CD4-positive, alpha-beta T cell treated with Interleukin-15 for 1 hour (primary cell): ENCODE results near the gene ITPRIP.

Source experiments
- DNase-seq: peaks from one replicate; pipeline ENCODE4 v3.0.0-alpha.2; 2020

Gene ITPRIP, protein sequence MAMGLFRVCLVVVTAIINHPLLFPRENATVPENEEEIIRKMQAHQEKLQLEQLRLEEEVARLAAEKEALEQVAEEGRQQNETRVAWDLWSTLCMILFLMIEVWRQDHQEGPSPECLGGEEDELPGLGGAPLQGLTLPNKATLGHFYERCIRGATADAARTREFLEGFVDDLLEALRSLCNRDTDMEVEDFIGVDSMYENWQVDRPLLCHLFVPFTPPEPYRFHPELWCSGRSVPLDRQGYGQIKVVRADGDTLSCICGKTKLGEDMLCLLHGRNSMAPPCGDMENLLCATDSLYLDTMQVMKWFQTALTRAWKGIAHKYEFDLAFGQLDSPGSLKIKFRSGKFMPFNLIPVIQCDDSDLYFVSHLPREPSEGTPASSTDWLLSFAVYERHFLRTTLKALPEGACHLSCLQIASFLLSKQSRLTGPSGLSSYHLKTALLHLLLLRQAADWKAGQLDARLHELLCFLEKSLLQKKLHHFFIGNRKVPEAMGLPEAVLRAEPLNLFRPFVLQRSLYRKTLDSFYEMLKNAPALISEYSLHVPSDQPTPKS

DNA sequence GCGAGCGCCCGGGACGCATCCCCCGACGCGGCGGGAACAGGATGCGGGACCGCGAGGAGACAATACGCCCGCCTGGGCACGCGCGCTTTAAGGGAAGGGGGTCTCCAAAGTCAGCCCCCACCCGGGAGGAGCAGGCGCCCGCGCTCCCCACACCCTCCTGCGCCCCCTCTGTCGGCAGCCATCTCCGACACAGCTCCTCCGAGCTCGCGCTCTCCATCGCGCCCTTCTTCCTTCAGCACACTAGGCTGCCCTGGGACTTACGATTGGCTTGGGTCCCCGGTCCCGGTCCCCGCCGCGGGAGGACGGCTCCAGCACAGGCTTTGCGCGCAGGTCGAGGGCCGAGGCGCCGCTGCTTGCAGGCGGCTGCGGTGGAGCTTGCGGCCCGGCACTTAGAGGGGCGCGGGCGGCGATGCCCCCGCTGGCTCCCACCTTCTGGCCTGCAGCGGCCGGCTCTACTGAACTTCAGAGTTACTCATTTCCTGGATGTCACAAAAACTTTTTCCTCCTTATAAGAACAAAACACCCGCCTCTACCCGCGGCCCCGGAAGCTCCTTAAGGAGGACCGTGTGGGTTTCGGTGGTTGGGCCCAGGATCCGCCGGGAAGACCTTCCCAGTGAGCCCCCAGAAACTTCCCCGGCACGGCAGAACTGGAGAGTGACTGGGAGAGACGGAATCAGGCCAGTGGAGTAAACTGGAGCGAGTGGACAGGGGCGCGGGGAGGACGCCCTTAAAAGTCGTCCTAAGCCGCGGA, at the start of gene ITPRIP:
Gene ITPRIP (minus strand): TSS at position 481 of the 751 bp plus-strand sequence. CDS start 22,414 bp downstream, outside the sequence.
- peak; percentile 75 for DNase-seq

DNA sequence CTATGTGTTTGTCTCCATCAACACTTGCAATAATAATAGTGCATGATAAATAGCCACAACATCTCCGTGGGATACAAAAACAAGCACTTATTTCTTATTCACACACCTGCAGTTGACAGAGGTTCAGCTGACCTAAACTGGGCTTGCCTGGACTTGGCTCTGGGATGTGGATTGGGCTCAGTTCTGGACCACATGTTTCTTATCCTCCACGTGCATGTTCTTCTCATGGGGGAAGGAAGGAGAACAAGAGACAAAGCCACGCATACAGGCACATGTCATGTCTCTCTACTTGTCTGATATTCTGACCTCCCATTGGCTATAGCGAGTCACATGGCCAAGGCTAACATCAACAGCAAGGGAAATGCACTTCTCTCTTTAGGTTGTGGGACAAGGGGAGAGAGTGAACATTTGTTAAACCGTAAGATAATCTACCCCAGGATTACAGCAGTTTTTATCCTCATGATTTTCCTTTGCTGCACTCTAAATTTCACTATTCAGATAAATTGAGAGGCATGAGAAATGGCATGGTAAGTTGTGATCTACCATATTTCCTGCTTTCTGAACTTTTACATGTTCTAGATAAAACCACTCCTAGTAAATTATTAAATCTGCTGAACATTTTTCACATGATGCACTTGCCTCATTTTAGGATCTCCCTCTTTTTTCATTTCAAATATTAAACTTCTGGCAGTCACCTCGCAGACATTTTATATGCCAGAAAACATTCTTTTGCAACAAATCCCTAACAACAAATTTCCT, 49.0 kb upstream of the ITPRIP start:
- no peak for DNase-seq

DNA sequence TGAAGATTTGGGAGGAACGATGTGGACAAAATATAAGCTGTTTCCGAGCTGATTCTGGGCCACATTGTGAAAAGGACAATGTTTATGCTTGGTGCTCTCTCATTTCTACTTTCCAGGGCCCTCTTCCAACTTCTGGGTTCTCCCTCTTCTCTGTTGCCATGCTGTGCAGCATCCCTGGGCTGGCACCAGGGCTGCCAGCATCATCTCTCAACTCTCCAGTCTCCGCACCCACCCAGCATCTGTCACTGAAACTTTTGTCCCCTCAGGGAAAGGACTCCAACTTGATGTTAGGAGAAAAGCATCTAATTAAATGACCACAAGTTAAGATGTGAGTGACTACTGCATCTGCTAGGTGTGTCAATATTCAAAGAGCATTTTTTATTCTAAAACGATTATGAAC, 42.1 kb upstream of the ITPRIP start:
- DNase-seq = no peak

DNA sequence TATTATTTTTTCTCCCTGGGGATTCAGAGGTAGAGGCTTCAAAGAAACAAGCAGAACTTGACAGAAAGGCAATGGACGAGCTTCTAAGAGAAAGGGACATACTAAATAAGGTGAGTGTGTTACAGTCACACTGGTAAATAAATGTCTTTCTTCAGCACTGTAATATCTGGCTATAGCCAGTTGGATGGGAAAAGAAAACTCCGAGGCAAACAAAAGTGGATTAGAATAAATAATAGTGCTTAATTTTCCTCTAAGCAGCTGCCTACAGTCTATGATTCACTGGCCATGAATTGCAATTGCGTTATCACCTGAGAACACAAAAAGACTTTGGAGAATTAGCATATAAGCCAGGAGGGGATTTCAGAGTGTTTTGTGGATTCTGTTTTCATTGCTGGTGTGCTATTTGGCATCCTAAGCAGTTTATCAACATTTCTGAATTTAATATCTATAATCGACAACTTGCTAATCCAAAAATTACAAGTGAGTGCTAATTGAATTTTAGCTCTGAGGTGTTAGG, 38.6 kb upstream of the ITPRIP start:
- no peak for DNase-seq

DNA sequence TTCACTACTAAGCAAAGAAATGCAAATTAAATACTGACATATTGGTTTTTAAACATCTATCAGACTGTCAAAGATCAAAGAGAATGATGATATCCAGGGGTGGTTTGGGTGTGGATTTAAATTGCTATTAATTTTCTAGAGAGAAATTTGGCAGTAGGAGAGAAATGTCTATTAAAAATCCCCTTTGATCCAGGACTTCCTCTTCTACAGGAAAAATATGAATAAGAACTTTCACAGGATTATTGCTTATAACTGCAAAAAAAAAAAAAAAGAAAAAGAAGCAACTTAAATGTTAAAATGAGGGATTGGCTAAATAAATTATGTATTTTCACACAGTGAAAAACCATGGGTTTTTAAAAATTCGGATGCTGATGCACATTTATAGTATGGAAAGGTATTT, 36.3 kb upstream of the ITPRIP start:
- no peak for DNase-seq

DNA sequence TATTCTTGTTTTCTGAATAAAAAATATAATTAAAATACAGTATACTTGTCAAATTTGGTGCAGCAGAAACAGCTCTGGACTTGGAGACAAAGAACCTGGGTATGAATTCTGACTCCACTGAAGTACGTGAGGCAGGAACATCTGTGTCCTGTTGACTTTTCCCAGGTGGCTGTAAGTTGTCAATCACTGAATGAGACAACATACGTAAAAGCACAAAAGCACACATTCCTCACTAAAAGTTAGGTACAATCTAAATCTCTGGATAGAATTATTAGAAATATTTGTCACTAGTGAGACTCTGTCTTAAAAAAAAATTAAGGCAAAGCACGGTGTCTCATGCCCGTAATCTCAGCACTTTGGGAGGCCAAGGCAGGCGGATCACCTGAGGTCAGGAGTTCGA, 33.5 kb upstream of the ITPRIP start:
- DNase-seq = no peak

DNA sequence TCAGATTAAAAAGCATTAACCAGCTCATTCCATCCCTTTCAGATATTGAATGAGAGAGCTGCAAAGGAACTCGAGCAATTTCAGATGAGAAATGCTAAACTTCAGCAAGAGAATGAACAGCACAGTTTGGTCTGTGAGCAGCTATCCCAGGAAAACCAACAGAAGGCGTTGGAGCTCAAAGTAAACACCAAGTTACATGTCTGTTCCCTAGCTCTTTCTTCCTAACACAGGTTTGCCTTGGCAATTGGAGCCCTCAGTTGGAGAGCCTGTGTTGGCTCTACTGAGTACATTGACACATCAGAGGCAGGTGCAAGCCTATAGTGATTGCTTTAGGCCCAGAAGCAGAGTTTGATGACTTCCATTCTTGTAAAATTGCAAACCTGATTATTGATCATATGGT, 30.1 kb upstream of the ITPRIP start:
- DNase-seq = no peak

DNA sequence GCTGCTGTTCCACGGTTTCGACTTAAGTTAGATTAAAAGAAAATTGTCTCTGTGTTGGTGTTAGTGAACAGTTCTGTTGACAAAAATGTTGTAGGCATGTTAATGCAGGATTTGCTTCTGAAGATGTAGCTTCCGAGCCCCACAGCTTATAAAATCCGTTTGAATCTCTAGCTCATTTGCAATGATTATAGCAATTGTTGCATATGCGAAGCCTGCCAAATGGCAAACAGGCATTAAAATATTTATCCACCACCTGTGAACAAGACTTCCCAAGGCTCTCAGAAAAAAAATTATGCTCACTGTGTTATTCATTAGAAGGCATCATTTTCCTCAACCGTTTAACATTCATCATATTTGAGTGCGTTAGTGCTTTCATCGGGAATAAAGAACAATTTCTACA, 29.6 kb upstream of the ITPRIP start:
- DNase-seq = no peak

DNA sequence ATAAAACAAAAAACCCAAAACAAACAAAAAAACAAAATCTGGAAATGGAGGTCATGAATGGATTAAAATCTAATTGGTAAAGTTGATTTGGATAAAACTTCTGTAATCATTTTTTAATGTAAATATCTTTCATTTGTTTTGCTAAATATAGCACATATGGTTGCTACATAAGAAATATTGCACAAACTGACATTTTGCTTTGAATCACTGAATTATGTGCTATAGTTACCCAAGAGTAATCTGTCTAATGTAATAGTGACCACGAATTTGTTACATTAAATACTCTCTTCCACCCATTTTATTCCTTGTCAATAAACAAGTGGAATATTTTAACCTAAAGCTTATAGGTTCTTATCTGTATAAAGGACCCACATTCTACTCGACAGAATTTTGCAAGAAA, 21.5 kb upstream of the ITPRIP start:
- DNase-seq = no peak

DNA sequence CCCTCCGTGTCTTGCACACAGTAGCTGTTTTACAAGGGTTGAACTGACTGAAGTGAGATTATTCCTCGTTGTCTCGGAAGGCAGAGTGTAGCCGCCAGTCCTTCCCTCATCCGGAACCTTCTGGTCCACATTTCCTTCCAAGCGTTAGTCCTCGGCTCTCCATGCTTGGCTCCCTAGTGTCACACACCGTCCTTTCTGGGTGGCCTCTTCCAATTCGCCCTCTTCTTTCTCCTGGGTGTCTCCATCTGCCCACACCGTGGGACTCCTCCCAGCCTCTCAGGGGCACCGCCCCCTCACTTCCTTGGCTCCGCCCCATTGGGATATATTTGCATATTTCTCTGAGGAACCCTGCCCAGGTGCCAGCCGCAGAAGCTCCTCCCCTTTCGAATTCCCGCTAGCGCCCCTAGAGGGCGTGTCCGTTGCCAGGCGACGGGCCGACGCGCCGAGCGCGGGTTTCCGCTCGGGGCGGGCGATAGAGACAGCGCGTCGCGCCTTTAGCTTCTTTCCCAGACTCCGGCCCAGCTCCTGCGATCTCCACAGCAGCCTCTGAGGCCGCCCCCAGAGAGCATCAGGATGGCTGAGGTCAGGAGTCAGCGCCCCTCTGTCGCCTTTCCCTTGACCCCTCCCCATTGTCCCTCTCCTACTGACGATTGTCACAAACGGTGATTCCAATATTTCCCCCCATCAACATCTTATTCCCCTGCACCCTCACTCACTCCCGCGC, 15.2 kb upstream of the ITPRIP start, which contains the start of gene CFAP58:
Gene CFAP58 (plus strand): TSS at position 509 of the 724 bp plus-strand sequence. CDS start 65 bp downstream, at position 574.
- peak; percentile 93 for DNase-seq

DNA sequence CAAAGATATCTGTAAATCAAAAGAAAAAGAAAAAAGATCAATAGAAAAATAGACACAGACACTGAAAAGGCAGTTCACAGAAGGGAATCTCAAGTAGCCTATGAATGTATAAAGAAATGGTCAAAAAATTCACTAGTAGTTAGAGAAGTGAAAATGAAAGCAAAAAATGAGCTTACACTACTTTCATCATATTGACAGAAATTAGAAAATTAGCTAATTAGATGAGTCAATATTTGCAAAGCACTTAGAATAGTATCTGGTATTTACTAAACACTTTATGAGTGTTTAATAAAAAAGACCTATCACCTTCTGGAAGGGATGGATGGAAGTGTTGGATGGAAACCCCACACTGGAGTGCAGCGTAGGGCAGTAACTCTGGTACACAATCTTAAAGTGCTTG, 13.7 kb upstream of the ITPRIP start:
- no peak for DNase-seq

DNA sequence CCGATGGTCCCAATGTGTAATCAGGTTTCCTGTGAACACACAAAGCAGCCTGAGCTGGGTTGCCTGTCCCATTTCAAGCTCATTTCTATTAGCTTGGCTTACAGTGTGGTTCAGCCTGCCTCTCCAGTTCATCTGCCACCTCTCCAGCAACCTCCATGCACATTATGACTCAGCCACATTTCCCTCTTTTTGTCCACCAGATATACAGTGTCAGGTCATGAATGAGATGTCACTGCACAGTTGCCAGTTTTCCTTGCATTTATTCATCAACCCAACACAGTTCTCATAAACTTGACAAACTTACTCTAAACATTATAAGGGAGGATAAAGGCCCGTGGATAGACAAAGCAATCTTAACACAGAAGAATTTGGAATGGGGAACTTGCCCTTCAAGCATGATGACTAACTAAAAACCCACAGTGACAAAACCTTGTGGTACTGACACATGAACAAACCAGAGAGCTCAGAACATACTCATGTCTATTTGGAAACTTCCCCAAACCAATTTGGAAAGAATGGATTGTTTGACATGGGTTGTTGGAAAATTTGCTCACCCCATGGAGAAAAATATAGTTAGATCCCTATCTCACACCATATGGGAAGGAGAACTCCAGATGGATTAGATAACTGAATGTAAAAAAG, 12.9 kb upstream of the ITPRIP start:
- DNase-seq = no peak

DNA sequence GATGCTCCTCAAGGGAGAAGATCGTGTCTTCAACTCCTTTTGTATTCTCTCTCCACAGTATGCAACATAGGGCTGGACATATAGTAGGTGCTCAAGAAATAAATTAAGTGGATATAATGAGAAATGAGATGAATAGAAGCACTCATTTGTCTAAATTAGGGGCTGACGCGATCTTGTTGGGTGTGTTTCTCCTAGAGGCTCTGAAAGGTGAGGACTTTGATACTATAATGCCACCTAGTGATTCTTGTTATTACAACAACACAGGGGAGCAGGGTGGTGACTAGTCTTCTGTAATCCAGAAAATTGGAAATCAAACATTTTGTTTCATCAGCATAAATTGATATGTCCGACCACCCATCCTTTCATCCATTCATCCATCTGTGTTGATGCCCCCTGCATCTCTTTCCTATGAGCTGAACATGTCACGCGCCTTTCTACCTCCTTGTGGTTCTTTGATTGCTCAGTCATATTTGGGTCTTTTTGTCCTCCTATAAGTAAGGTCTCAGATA, 11.9 kb upstream of the ITPRIP start:
- DNase-seq = no peak

DNA sequence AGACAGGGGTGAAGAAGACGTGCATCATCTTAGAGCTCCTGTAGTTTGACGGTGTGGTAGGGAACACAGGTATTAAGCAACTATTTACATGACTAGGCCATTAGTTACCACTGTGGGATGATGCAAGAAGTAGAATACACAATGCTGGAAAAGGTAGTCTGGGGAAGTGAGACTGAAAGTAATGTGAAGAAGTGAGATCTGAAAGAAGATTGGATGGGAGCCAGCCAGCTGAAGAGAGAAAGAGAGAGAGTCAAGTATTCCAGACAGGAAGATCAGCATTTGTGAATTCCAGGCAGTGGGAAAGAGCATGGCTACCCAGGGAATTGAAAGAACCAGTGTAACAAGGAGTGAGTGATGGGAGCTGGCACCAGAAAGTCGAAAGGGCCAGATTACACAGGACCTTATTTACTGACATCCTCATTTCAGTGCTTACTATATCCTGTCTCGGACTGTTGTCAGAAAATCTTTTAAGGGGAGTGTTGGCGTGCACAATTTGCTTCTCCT, 11.4 kb upstream of the ITPRIP start:
- no peak for DNase-seq

DNA sequence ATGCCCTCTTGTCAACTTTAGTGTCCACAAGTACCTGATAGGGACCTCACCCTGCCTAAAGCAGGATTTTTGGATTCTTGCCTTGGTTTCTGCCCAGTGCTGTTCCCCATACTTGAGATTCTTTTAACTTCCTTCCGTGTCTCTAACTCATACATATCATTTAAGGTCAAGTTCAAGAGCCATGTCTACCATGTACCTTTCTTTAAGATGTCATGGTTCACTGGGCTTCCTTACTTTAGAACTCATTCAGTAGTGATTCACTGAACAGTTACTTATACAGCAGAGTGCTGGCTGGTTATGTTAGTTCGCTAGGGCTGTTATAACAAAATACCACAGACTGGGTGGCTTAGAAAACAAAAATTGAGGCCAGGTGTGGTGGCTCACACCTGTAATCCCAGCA, 10.3 kb upstream of the ITPRIP start:
- DNase-seq = no peak

DNA sequence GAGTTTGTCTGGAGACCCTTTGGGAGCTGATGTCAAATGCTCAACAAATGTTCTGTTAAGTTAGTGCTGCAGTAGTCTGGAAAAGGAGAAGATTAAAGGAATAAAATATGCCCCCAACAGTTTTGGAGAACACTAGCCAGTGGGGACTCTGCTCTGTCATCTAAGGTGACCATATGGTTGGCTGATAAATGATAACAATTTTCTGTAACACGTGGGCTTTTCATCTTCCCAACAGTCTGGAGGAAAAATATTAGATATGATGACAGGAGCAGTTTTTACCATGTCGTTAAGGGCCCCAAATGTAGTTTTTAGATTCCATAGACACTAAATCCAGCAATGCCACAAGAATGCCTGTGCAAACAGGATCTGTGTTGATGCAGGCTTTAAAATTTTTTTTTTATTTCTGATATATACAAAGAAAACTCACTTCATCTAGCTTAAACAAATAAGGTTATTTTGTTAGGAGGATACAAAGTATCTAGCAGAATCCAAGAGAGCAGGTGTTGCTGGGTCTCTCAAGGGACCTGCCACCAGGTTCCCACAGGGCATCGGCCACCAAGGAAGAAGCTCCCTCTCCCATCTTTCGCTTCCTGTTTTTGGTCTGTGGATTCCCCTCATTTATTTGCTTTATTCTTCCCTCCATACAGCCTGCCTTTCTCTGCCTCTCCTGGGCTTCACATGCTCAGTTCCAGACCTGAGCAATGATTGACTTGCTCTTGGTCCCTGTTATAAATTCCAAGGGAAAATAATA, 9.2 kb upstream of the ITPRIP start:
- DNase-seq = no peak

DNA sequence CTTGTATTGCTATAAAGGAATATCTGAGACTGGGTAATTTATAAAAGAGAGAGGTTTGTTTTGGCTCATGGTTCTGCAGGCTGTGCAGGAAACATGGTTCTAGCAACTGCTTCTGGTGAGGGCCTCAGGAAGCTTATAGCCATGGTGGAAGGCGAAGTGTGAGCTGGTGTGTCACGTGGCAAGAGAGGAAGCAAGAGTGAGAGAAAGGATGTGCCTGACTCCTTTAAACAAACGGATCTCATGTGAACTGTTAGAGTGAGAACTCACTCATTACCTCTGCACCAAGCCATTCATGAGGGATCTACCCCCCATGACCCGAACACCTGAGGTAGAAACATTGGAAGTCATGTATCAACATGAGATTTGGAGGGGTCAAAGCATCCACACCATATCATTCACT, 7.7 kb upstream of the ITPRIP start:
- no peak for DNase-seq

DNA sequence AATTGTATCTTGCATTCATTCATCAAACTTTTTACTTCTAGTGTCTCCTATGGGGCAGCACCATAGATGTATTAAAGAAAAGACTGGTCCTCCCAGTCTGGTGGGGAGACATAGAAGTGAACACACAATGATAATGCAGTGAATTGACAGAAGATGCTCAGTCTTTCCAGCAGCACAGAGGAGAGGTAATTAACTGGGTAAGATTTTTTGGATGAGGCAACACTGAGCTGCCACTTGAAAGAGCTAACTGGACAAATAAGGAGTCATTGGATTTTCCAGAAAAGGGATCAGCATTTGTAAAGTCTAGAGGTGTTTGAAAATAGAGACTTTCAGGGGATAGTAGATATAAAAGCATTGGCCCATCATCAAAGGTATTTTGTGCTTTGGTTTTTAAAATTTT, 7.2 kb upstream of the ITPRIP start:
- no peak for DNase-seq

DNA sequence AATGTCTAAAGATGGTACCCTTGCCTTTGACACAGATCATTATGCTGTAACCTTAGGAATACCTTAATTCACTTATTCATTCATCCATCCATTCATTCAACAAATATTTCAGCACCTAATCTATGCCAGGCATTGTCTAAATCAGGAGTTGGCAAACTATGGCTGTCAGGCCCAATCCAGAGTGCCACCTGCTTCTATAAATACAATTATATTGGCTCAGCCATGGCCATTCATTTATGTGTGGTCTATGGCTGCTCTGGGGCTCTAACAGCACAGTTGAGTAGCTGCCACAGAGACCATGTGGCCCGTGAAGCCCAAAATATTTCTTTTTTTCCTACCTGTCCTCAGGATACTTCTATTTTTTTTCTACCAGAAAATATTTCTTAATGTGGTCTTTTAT, 6.0 kb upstream of the ITPRIP start:
- no peak for DNase-seq

DNA sequence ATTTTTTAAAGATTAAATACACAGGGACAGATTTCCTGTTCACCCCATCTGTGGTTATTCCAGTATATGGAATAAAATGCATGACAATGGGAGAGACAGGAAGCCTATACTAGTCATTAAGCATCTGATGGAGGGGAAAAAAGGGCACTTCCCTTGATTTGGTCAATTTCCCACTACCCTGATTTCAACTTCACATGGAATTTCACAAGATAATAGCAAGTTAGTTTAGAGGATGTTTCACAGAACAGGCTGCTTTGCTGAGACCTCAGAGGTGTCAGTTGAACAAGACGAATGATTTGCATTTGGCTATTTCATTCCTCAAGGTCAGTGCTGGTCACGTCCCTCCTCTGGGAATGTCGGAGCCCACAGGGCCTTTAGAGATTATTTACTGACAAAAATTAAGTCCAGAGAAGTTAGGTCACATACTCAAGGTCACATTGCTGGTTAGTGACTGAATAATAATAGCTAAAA, 4.7 kb upstream of the ITPRIP start:
- no peak for DNase-seq
